Activated T-helper 1 cell treated with anti-CD3 and anti-CD28 coated beads, Interleukin-2, amount 50 U/mL, for 16 hours (primary cell): ENCODE data around the gene MYOD1.

ENCODE experiments used
- DNase-seq, 2 donors: peaks; one replicate each; pipeline ENCODE4 v3.0.0-alpha.2; 2020; ENCODE audit warnings: low read depth in 1 of 2, low spot score in 1 of 2

Gene MYOD1

GRCh38 chr11:17734418-17734911 is 15.1 kb downstream of the MYOD1 start, which contains the start of gene KCNC1:
TSS of gene KCNC1 (plus strand) at chr11:17734781. CDS start at chr11:17736003, 1,222 bp downstream.
- DNase-seq, result no peak

- no peak for DNase-seq
These were observed 15.8 kb downstream of the MYOD1 start for GRCh38 chr11:17734986-17735817.

- DNase-seq, result no peak
These were observed 16.6 kb downstream of the MYOD1 start for GRCh38 chr11:17735818-17736578.

- DNase-seq, result no peak
These were observed 17.2 kb downstream of the MYOD1 start for GRCh38 chr11:17736579-17736893.

GRCh38 chr11:17736930-17737817 is 17.8 kb downstream of the MYOD1 start:
- no peak for DNase-seq

GRCh38 chr11:17738151-17738973 is 19.0 kb downstream of the MYOD1 start:
- no peak for DNase-seq

GRCh38 chr11:17739945-17740338 is 20.6 kb downstream of the MYOD1 start:
- no peak for DNase-seq

- no peak for DNase-seq
These were observed 21.4 kb downstream of the MYOD1 start for GRCh38 chr11:17740649-17741235.

GRCh38 chr11:17741487-17741886 is 22.1 kb downstream of the MYOD1 start:
- DNase-seq, result no peak

GRCh38 chr11:17742019-17742418 is 22.6 kb downstream of the MYOD1 start:
- no peak for DNase-seq

- DNase-seq, result no peak
These were observed 23.8 kb downstream of the MYOD1 start for GRCh38 chr11:17743026-17743807.

GRCh38 chr11:17743808-17744119 is 24.4 kb downstream of the MYOD1 start:
- no peak for DNase-seq

GRCh38 chr11:17744151-17744940 is 25.0 kb downstream of the MYOD1 start:
- no peak for DNase-seq

- no peak for DNase-seq
These were observed 25.8 kb downstream of the MYOD1 start for GRCh38 chr11:17745023-17745772.

GRCh38 chr11:17746096-17746495 is 26.7 kb downstream of the MYOD1 start:
- no peak for DNase-seq

- no peak for DNase-seq
These were observed 28.0 kb downstream of the MYOD1 start for GRCh38 chr11:17747131-17747955.

- DNase-seq, result no peak
These were observed 28.7 kb downstream of the MYOD1 start for GRCh38 chr11:17748044-17748443.
